Neural cell (in vitro differentiated cells): ENCODE results near the gene ZNF160. TPM values are rescaled to one million over a fixed set of nuclear protein-coding genes. Genes with fewer than 3 reads are reported as not detected.

Source experiments
- H2AFZ ChIP-seq: fragments of 200-600, 300-800 bp; sonication (generic), shearing (Covaris generic); 2 replicates; pipeline ENCODE4 v1.6.0; 2014; ENCODE audit warnings: low read depth, mild to moderate bottlenecking, antibody characterized with exemption, low read length, moderate library complexity
- H3F3A ChIP-seq: fragments of 200-600 bp; shearing (Covaris generic); 2 replicates; pipeline ENCODE4 v1.6.1; 2016; ENCODE audit warnings: mild to moderate bottlenecking, moderate library complexity, mixed read lengths, antibody characterized with exemption, low read length; ENCODE audit not compliant: insufficient read depth, poor library complexity, severe bottlenecking
- H3K27ac ChIP-seq: fragments of 200-600, 300-800 bp; sonication (generic), shearing (Covaris generic); 2 replicates; pipeline ENCODE4 v1.5.1; 2014; ENCODE audit warnings: mild to moderate bottlenecking, low read length, moderate library complexity
- H3K27me3 ChIP-seq: fragments of 300-800, 200-600 bp; sonication (generic), shearing (Covaris generic); 2 replicates; pipeline ENCODE4 v1.6.0; 2014; ENCODE audit warnings: mild to moderate bottlenecking, low read depth, low read length, moderate library complexity; ENCODE audit not compliant: insufficient read depth
- H3K36me3 ChIP-seq: fragments of 300-800, 200-600 bp; sonication (generic), shearing (Covaris generic); 2 replicates; pipeline ENCODE4 v1.5.1; 2014; ENCODE audit warnings: mild to moderate bottlenecking, antibody characterized with exemption, low read length, moderate library complexity; ENCODE audit not compliant: insufficient read depth
- H3K4me2 ChIP-seq: fragments of 300-800, 200-600 bp; sonication (generic), shearing (Covaris generic); 2 replicates; pipeline ENCODE4 v1.6.0; 2014; ENCODE audit warnings: mild to moderate bottlenecking, low read length
- H3K4me3 ChIP-seq: fragments of 300-800, 200-600 bp; sonication (generic), shearing (Covaris generic); 2 replicates; pipeline ENCODE4 v1.5.1; 2014; ENCODE audit warnings: mild to moderate bottlenecking, low read length, moderate library complexity
- H3K79me2 ChIP-seq: fragments of 200-600 bp; shearing (Covaris generic); replicated peaks from 2 replicates; pipeline ENCODE4 v1.6.0; 2014; ENCODE audit warnings: mild to moderate bottlenecking, low read length, moderate library complexity; ENCODE audit not compliant: insufficient read depth
- H3K9ac ChIP-seq: fragments of 300-800, 200-600 bp; sonication (generic), shearing (Covaris generic); 2 replicates; pipeline ENCODE4 v1.6.1; 2016; ENCODE audit warnings: mild to moderate bottlenecking, low read length, mixed read lengths
- H3K9me2 ChIP-seq: fragments of 200-600 bp; shearing (Covaris generic); 2 replicates; pipeline ENCODE4 v1.6.1; 2016; ENCODE audit warnings: mild to moderate bottlenecking, low read length, mixed read lengths; ENCODE audit not compliant: insufficient read depth
- H3K9me3 ChIP-seq: fragments of 200-600, 300-800 bp; sonication (generic), shearing (Covaris generic); 2 replicates; pipeline ENCODE4 v1.6.1; 2016; ENCODE audit warnings: mild to moderate bottlenecking, mixed run types, low read length, moderate library complexity, mixed read lengths
- H4K20me1 ChIP-seq: fragments of 200-600 bp; shearing (Covaris generic); 2 replicates; pipeline ENCODE4 v1.6.1; 2016; ENCODE audit warnings: mild to moderate bottlenecking, mixed run types; ENCODE audit not compliant: insufficient read depth
- CTCF ChIP-seq: fragments of 450-650 bp; IDR thresholded peaks from 2 replicates; pipeline ENCODE4 v1.5.1; 2014; ENCODE audit warnings: antibody characterized with exemption, mild to moderate bottlenecking, moderate library complexity; ENCODE audit not compliant: poor library complexity, severe bottlenecking
- EP300 ChIP-seq: fragments of 450-650 bp; conservative IDR thresholded peaks from 2 replicates; pipeline ENCODE4 v1.6.1; 2014; ENCODE audit warnings: antibody characterized with exemption, mild to moderate bottlenecking, moderate library complexity; ENCODE audit not compliant: poor library complexity, severe bottlenecking
- EZH2 ChIP-seq: fragments of 200-600, 300-800 bp; shearing (Covaris generic), sonication (generic); IDR thresholded peaks from 2 replicates; pipeline ENCODE4 v1.6.1; 2014; ENCODE audit warnings: antibody characterized with exemption, low read length, borderline replicate concordance, mild to moderate bottlenecking; ENCODE audit not compliant: insufficient read depth, poor library complexity, severe bottlenecking
- MXI1 ChIP-seq: fragments of 450-650 bp; conservative IDR thresholded peaks from 2 replicates; pipeline ENCODE4 v1.6.1; 2014; ENCODE audit warnings: antibody characterized with exemption, mild to moderate bottlenecking; ENCODE audit not compliant: poor library complexity, severe bottlenecking
- POLR2AphosphoS5 ChIP-seq: IDR thresholded peaks from 2 replicates; pipeline ENCODE4 v1.6.1; 2012
- RAD21 ChIP-seq: fragments of 450-650 bp; conservative IDR thresholded peaks from 2 replicates; pipeline ENCODE4 v1.6.1; 2014; ENCODE audit warnings: antibody characterized with exemption, mild to moderate bottlenecking, moderate library complexity
- REST ChIP-seq: IDR thresholded peaks from 2 replicates; pipeline ENCODE4 v1.6.1; 2012; ENCODE audit warnings: borderline replicate concordance
- SMC3 ChIP-seq: fragments of 450-650 bp; conservative IDR thresholded peaks from 2 replicates; pipeline ENCODE4 v1.6.1; 2014; ENCODE audit warnings: antibody characterized with exemption, mild to moderate bottlenecking, moderate library complexity; ENCODE audit not compliant: poor library complexity
- TAF1 ChIP-seq: IDR thresholded peaks from 2 replicates; pipeline ENCODE4 v1.6.1; 2012; ENCODE audit warnings: low read depth
- polyA plus RNA-seq: library from polyadenylated mRNA; depleted of rRNA; stranded (reverse); fragments of >200 nt; gene quantifications from 2 replicates; pipeline ENCODE4 v1.2.3, GENCODE V29; 2014

Gene ZNF160
- polyA plus RNA-seq, 1 donor from 2014 or later = 28.1 TPM

GRCh38 chr19:53057904-53058580 is 45.2 kb downstream of the ZNF160 start:
- Histone ChIP-seq H3F3A (no peaks in the 10 kb centered on the region), H3K4me2 (no peak overlapping the region), H3K9ac (no peak overlapping the region), H3K9me2 (no peaks in the 10 kb centered on the region), H3K9me3 (peaks cover 2% of the 10 kb centered on the region), H3K4me3 (peak overlapping the region; percentile 59), H4K20me1 (no peaks in the 10 kb centered on the region), H3K27ac (no peak overlapping the region), H3K27me3 (peaks cover 10% of the 10 kb centered on the region), H3K79me2 (no peaks in the 10 kb centered on the region), H2AFZ (no peak overlapping the region), H3K36me3 (no peaks in the 10 kb centered on the region)
- TF ChIP-seq RAD21 = no peak
- TF ChIP-seq TAF1 = no peak
- TF ChIP-seq SMC3 = no peak

GRCh38 chr19:53055117-53055516 is 48.1 kb downstream of the ZNF160 start:
- TF ChIP-seq EZH2 = no peak
- TF ChIP-seq REST = no peak
- Histone ChIP-seq H4K20me1 (no peaks in the 10 kb centered on the region), H3K9me2 (no peaks in the 10 kb centered on the region), H3K79me2 (no peaks in the 10 kb centered on the region), H3K9me3 (peaks cover 2% of the 10 kb centered on the region), H3K27me3 (peaks cover 10% of the 10 kb centered on the region), H3K4me3 (no peak overlapping the region), H3K36me3 (no peaks in the 10 kb centered on the region), H2AFZ (no peak overlapping the region), H3K9ac (no peak overlapping the region), H3K4me2 (no peak overlapping the region), H3K27ac (no peak overlapping the region), H3F3A (no peaks in the 10 kb centered on the region)

- Histone ChIP-seq H3K4me3 (no peak overlapping the region), H3K9me2 (no peaks in the 10 kb centered on the region), H3K79me2 (no peaks in the 10 kb centered on the region), H4K20me1 (no peaks in the 10 kb centered on the region), H3K27ac (no peak overlapping the region), H3F3A (no peaks in the 10 kb centered on the region), H3K36me3 (no peaks in the 10 kb centered on the region), H3K4me2 (no peak overlapping the region), H3K9ac (no peak overlapping the region), H2AFZ (no peak overlapping the region), H3K9me3 (no peaks in the 10 kb centered on the region), H3K27me3 (no peaks in the 10 kb centered on the region)
- TF ChIP-seq TAF1 (no peak), POLR2AphosphoS5 (no peak), RAD21 (no peak), REST (no peak), CTCF (no peak), MXI1 (no peak), EP300 (no peak), EZH2 (no peak), SMC3 (no peak)
Measured at GRCh38 chr19:53047379-53047778, 55.8 kb downstream of the ZNF160 start.
